ENCODE measurements around the gene KIF19.

The KIF19 gene

GRCh38 chr17:74326506-74326905 lies 480 bp downstream of the KIF19 start:
- Histone ChIP-seq H3K4me2 (ENCODE audit: low read depth, low read length) (peak overlapping the region; percentile 47; the same call in 1 of the 2 replicates), H3K27me3 (replicated peaks; ENCODE audit: insufficient read depth, low read length) (peaks cover 52% of the 10 kb centered on the region)
- no peak for DNase-seq

GRCh38 chr17:74328487-74328886 lies 2.5 kb downstream of the KIF19 start:
- H3K9me3 ChIP-seq (replicated peaks; ENCODE audit: insufficient read depth, low read length), result no peaks in the 10 kb centered on the region
- H3F3A ChIP-seq (ENCODE audit: insufficient read depth, low read length), result no peaks in the 10 kb centered on the region
- TF ChIP-seq EZH2 (optimal IDR thresholded peaks at IDR 0.05; ENCODE audit: low read depth, low read length) (no peak), CTCF (IDR thresholded peaks at IDR 0.05; ENCODE audit: low read length) (no peak), EZH2phosphoT487 (IDR thresholded peaks at IDR 0.05; ENCODE audit: low read length) (no peak)
- DNase-seq, result no peak
- no peaks in the 10 kb centered on the region for H3K79me2 ChIP-seq (ENCODE audit: low read length)
- 0 out of 2 replicates have a peak, but pooled peaks cover 7% of the 10 kb centered on the region for H3K4me1 ChIP-seq (ENCODE audit: low read length)
- H2AFZ ChIP-seq (ENCODE audit: low read length), result no peak overlapping the region
- H3K4me3 ChIP-seq (ENCODE audit: low read length), result no peak overlapping the region
- peaks cover 41% of the 10 kb centered on the region for H3K27me3 ChIP-seq (replicated peaks; ENCODE audit: insufficient read depth, low read length)
- no peak overlapping the region for H3K9ac ChIP-seq (ENCODE audit: low read length)
- no peak overlapping the region for H3K4me2 ChIP-seq (ENCODE audit: low read depth, low read length)
- no peaks in the 10 kb centered on the region for H3K9me2 ChIP-seq (replicated peaks; ENCODE audit: insufficient read depth, low read length)
- H4K20me1 ChIP-seq (ENCODE audit: insufficient read depth, low read length), result no peaks in the 10 kb centered on the region
- no peak overlapping the region for H3K27ac ChIP-seq (ENCODE audit: low read length)
- H3K36me3 ChIP-seq (replicated peaks; ENCODE audit: insufficient read depth, low read length), result no peaks in the 10 kb centered on the region

More at GRCh38 chr17:74326506-74326905, 480 bp downstream of the KIF19 start:
- H3K9me3 ChIP-seq (replicated peaks; ENCODE audit: insufficient read depth, low read length), result no peaks in the 10 kb centered on the region
- no peaks in the 10 kb centered on the region for H4K20me1 ChIP-seq (ENCODE audit: insufficient read depth, low read length)
- H3K36me3 ChIP-seq (replicated peaks; ENCODE audit: insufficient read depth, low read length), result no peaks in the 10 kb centered on the region
- TF ChIP-seq EZH2 (optimal IDR thresholded peaks at IDR 0.05; ENCODE audit: low read depth, low read length), result no peak
- no peak for TF ChIP-seq CTCF (IDR thresholded peaks at IDR 0.05; ENCODE audit: low read length)
- TF ChIP-seq EZH2phosphoT487 (IDR thresholded peaks at IDR 0.05; ENCODE audit: low read length), result no peak
- H3F3A ChIP-seq (ENCODE audit: insufficient read depth, low read length), result no peaks in the 10 kb centered on the region
- H3K79me2 ChIP-seq (ENCODE audit: low read length), result no peaks in the 10 kb centered on the region
- H3K4me3 ChIP-seq (ENCODE audit: low read length), result no peak overlapping the region; the same call in 1 of the 2 replicates
- H3K27ac ChIP-seq (ENCODE audit: low read length), result no peak overlapping the region
- H3K4me1 ChIP-seq (ENCODE audit: low read length), result 0 out of 2 replicates have a peak, but pooled peaks cover 7% of the 10 kb centered on the region
- H2AFZ ChIP-seq (ENCODE audit: low read length), result no peak overlapping the region
- H3K9ac ChIP-seq (ENCODE audit: low read length), result no peak overlapping the region
- H3K9me2 ChIP-seq (replicated peaks; ENCODE audit: insufficient read depth, low read length), result no peaks in the 10 kb centered on the region

GRCh38 chr17:74329378-74329777 lies 3.4 kb downstream of the KIF19 start:
- peaks cover 8% of the 10 kb centered on the region; the same call in 1 of the 2 replicates for H3K4me1 ChIP-seq (ENCODE audit: low read length)
- H3K27me3 ChIP-seq (replicated peaks; ENCODE audit: insufficient read depth, low read length), result peaks cover 36% of the 10 kb centered on the region
- no peak overlapping the region for H3K9ac ChIP-seq (ENCODE audit: low read length)
- TF ChIP-seq EZH2phosphoT487 (IDR thresholded peaks at IDR 0.05; ENCODE audit: low read length) (no peak), CTCF (IDR thresholded peaks at IDR 0.05; ENCODE audit: low read length) (no peak), EZH2 (optimal IDR thresholded peaks at IDR 0.05; ENCODE audit: low read depth, low read length) (no peak)
- no peaks in the 10 kb centered on the region for H3K79me2 ChIP-seq (ENCODE audit: low read length)
- H3K9me3 ChIP-seq (replicated peaks; ENCODE audit: insufficient read depth, low read length), result no peaks in the 10 kb centered on the region
- no peaks in the 10 kb centered on the region for H3K9me2 ChIP-seq (replicated peaks; ENCODE audit: insufficient read depth, low read length)
- DNase-seq, result no peak
- no peaks in the 10 kb centered on the region for H3K36me3 ChIP-seq (replicated peaks; ENCODE audit: insufficient read depth, low read length)
- H4K20me1 ChIP-seq (ENCODE audit: insufficient read depth, low read length), result no peaks in the 10 kb centered on the region
- no peaks in the 10 kb centered on the region for H3F3A ChIP-seq (ENCODE audit: insufficient read depth, low read length)
- no peak overlapping the region for H3K27ac ChIP-seq (ENCODE audit: low read length)
- no peak overlapping the region for H3K4me3 ChIP-seq (ENCODE audit: low read length)
- H3K4me2 ChIP-seq (ENCODE audit: low read depth, low read length), result no peak overlapping the region
- no peak overlapping the region for H2AFZ ChIP-seq (ENCODE audit: low read length)

All from MM.1S (cell line).